Liver (tissue), 9 donors: ENCODE data around the gene PRAC1. TPM values are rescaled to one million over a fixed set of nuclear protein-coding genes. Genes with fewer than 3 reads are reported as not detected.

Experiments
- DNase-seq: peaks from one replicate; pipeline ENCODE4 v3.0.0-alpha.2; 2017; ENCODE audit warnings: low spot score
- H3K27ac ChIP-seq, 2 donors: one replicate each; pipeline ENCODE4 v1.7.0; 2013; ENCODE audit warnings: inconsistent platforms in 2 of 2, low read length in 2 of 2, control low read depth in 1 of 2, low read depth in 1 of 2, mild to moderate bottlenecking in 1 of 2
- H3K27me3 ChIP-seq, 4 donors: one replicate each; pipeline versions ENCODE4 v1.6.1 to v1.7.0; 2013; ENCODE audit warnings: low read length in 3 of 4, inconsistent platforms in 1 of 4, mild to moderate bottlenecking in 1 of 4, moderate library complexity in 1 of 4; ENCODE audit not compliant: control insufficient read depth in 4 of 4, insufficient read depth in 4 of 4
- H3K36me3 ChIP-seq, 4 donors: one replicate each; pipeline versions ENCODE4 v1.6.1 to v1.7.0; 2013; ENCODE audit warnings: low read length in 3 of 4, mild to moderate bottlenecking in 3 of 4, low read depth in 1 of 4, moderate library complexity in 1 of 4; ENCODE audit not compliant: control insufficient read depth in 4 of 4, insufficient read depth in 3 of 4
- H3K4me1 ChIP-seq, 4 donors: one replicate each; pipeline versions ENCODE4 v1.6.1 to v1.7.0; 2013; ENCODE audit warnings: low read length in 3 of 4, mild to moderate bottlenecking in 3 of 4, moderate library complexity in 1 of 4; ENCODE audit not compliant: control insufficient read depth in 4 of 4, insufficient read depth in 4 of 4
- H3K4me3 ChIP-seq, 3 donors: one replicate each; pipeline versions ENCODE4 v1.6.1 to v1.7.0; 2013; ENCODE audit warnings: low read length in 3 of 3, control low read depth in 1 of 3, low read depth in 1 of 3, mild to moderate bottlenecking in 1 of 3
- H3K9ac ChIP-seq, 2 donors: one replicate each; pipeline ENCODE4 v1.7.0; 2013; ENCODE audit warnings: low read length in 2 of 2, mild to moderate bottlenecking in 2 of 2, moderate library complexity in 2 of 2, control low read depth in 1 of 2, low read depth in 1 of 2
- H3K9me3 ChIP-seq, 4 donors: one replicate each; pipeline versions ENCODE4 v1.6.1 to v1.7.0; 2013; ENCODE audit warnings: low read length in 3 of 4; ENCODE audit not compliant: control insufficient read depth in 4 of 4
- ATF3 ChIP-seq: IDR thresholded peaks from 2 replicates; pipeline ENCODE4 v1.6.1; 2016; ENCODE audit warnings: antibody characterized with exemption
- CTCF ChIP-seq: fragments of 150-350 bp; IDR thresholded peaks from 2 replicates; pipeline ENCODE4 v1.5.1; 2017; ENCODE audit warnings: improper control_type of control experiment, low read depth, low read length; ENCODE audit not compliant: missing input control
- EGR1 ChIP-seq, 2 donors: IDR thresholded peaks; 2 replicates each; pipeline ENCODE4 v1.6.1; 2016 to 2018; ENCODE audit warnings: antibody characterized with exemption in 2 of 2, low read depth in 2 of 2
- FOXA1 ChIP-seq: IDR thresholded peaks from 2 replicates; pipeline ENCODE4 v1.6.1; 2016; ENCODE audit warnings: antibody characterized with exemption
- FOXA2 ChIP-seq: IDR thresholded peaks from 2 replicates; pipeline ENCODE4 v1.6.1; 2016; ENCODE audit warnings: antibody characterized with exemption
- GABPA ChIP-seq, 2 donors: IDR thresholded peaks in 1 of 2; conservative IDR thresholded peaks in 1 of 2; 2 replicates each; pipeline ENCODE4 v1.6.1; 2016; ENCODE audit warnings: antibody characterized with exemption in 2 of 2, mild to moderate bottlenecking in 1 of 2, moderate library complexity in 1 of 2
- HNF4A ChIP-seq, 2 donors: conservative IDR thresholded peaks; 2 replicates each; pipeline ENCODE4 v1.6.1; 2016; ENCODE audit warnings: antibody characterized with exemption in 2 of 2, mild to moderate bottlenecking in 2 of 2
- HNF4G ChIP-seq: IDR thresholded peaks from 2 replicates; pipeline ENCODE4 v1.6.1; 2016; ENCODE audit warnings: antibody characterized with exemption
- JUND ChIP-seq, 2 donors: IDR thresholded peaks; 2 replicates each; pipeline ENCODE4 v1.6.1; 2016; ENCODE audit warnings: antibody characterized with exemption in 2 of 2
- NR2F2 ChIP-seq: IDR thresholded peaks from 2 replicates; pipeline ENCODE4 v1.6.1; 2016; ENCODE audit warnings: antibody characterized with exemption
- RAD21 ChIP-seq, 2 donors: IDR thresholded peaks; 2 replicates each; pipeline ENCODE4 v1.6.1; 2016; ENCODE audit warnings: antibody characterized with exemption in 2 of 2, mild to moderate bottlenecking in 2 of 2
- REST ChIP-seq: IDR thresholded peaks from 2 replicates; pipeline ENCODE4 v1.6.1; 2016; ENCODE audit warnings: antibody characterized with exemption, mild to moderate bottlenecking
- RXRA ChIP-seq, 2 donors: IDR thresholded peaks; 2 replicates each; pipeline ENCODE4 v1.6.1; 2017 to 2018; ENCODE audit warnings: antibody characterized with exemption in 2 of 2, mild to moderate bottlenecking in 1 of 2
- SP1 ChIP-seq: IDR thresholded peaks from 2 replicates; pipeline ENCODE4 v1.6.1; 2018; ENCODE audit warnings: antibody characterized with exemption, mild to moderate bottlenecking
- TAF1 ChIP-seq: conservative IDR thresholded peaks from 2 replicates; pipeline ENCODE4 v1.6.1; 2016; ENCODE audit warnings: antibody characterized with exemption, mild to moderate bottlenecking
- YY1 ChIP-seq: IDR thresholded peaks from 2 replicates; pipeline ENCODE4 v1.6.1; 2016; ENCODE audit warnings: antibody characterized with exemption, mild to moderate bottlenecking
- WGBS: extraction: QIAGEN DNeasy Blood & Tissue Kit; methylation state at CpG from one replicate; pipeline ENCODE4 v1.1.7; 2013; 5-methylcytosine and 5-hydroxymethylcytosine counted together
- polyA plus RNA-seq, 2 donors: library from polyadenylated mRNA; stranded (reverse) in 1 of 2; unstranded in 1 of 2; fragments of 200-250 nt in 1 of 2; fragments of >200 nt in 1 of 2; fragmentation: Nextera tagmentation in 1 of 2; extraction: Ambion mirVana in 1 of 2; gene quantifications; one replicate each; pipeline versions ENCODE4 v1.2.1 to v1.2.3, GENCODE V29; 2013 to 2015
- total RNA-seq, 2 donors: library from RNA; depleted of rRNA; stranded (reverse); fragments of >200 nt; gene quantifications; one replicate each; pipeline ENCODE4 v1.2.3, GENCODE V29; 2014
- TF ChIP-seq, protein P1 (sequence below): IDR thresholded peaks from 2 replicates; pipeline ENCODE4 v1.6.1; 2016; ENCODE audit warnings: antibody characterized with exemption
- TF ChIP-seq, protein P2 (sequence below): IDR thresholded peaks from 2 replicates; pipeline ENCODE4 v1.6.1; 2016; ENCODE audit warnings: antibody characterized with exemption
- donor health status: healthy.
- donor health status: healthy.
- donor health status: healthy.
- donor health status: healthy.
- donor health status: healthy.

Gene PRAC1
- total and polyA plus RNA-seq, 4 donors = not detected

DNA sequence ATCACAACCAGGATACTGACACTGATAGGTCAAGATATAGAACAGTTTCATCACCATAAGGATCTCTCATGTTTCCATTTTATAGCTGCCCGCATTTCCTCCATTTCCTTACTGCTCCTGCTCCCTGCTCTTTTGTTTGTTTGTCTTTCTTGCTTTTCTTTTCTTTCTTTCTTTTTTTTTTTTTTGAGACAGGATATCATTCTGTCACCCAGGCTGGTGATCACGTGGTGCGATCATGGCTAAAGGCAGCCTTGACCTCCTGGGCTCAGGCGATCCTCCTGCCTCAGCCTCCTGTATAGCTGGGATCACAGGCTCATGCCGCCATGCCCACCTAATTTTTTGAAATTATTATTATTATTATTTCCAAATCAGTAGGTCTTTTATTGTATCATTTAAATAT lies 31.7 kb downstream of the PRAC1 start:
- no peaks in the 10 kb centered on the region for H3K36me3 ChIP-seq
- no peaks in the 10 kb centered on the region for H3K4me1 ChIP-seq
- no peak for TF ChIP-seq TAF1
- no peak for TF ChIP-seq CTCF
- no peak for TF ChIP-seq RAD21 (IDR thresholded peaks at IDR 0.05)
- TF ChIP-seq JUND (IDR thresholded peaks at IDR 0.05) = no peak
- TF ChIP-seq HNF4G = no peak
- TF ChIP-seq, protein P1, sequence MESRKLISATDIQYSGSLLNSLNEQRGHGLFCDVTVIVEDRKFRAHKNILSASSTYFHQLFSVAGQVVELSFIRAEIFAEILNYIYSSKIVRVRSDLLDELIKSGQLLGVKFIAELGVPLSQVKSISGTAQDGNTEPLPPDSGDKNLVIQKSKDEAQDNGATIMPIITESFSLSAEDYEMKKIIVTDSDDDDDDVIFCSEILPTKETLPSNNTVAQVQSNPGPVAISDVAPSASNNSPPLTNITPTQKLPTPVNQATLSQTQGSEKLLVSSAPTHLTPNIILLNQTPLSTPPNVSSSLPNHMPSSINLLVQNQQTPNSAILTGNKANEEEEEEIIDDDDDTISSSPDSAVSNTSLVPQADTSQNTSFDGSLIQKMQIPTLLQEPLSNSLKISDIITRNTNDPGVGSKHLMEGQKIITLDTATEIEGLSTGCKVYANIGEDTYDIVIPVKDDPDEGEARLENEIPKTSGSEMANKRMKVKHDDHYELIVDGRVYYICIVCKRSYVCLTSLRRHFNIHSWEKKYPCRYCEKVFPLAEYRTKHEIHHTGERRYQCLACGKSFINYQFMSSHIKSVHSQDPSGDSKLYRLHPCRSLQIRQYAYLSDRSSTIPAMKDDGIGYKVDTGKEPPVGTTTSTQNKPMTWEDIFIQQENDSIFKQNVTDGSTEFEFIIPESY = no peak
- no peak for TF ChIP-seq ATF3
- TF ChIP-seq REST = no peak
- no peak for TF ChIP-seq RXRA (IDR thresholded peaks at IDR 0.05)
- no peak for TF ChIP-seq HNF4A (conservative IDR thresholded peaks at IDR 0.05)
- no peak for TF ChIP-seq NR2F2
- TF ChIP-seq SP1 = no peak
- TF ChIP-seq, protein P2, sequence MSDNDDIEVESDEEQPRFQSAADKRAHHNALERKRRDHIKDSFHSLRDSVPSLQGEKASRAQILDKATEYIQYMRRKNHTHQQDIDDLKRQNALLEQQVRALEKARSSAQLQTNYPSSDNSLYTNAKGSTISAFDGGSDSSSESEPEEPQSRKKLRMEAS = no peak
- no peak for TF ChIP-seq FOXA2
- no peak for TF ChIP-seq YY1
- no peak for TF ChIP-seq GABPA (IDR thresholded peaks at IDR 0.05 in 1 of 2, conservative IDR thresholded peaks at IDR 0.05 in 1 of 2)
- no peak for TF ChIP-seq EGR1 (IDR thresholded peaks at IDR 0.05; ENCODE audit: low read depth in 2 of 2)
- TF ChIP-seq FOXA1 = no peak
- no peak overlapping the region for H3K4me3 ChIP-seq
- no peaks in the 10 kb centered on the region for H3K27me3 ChIP-seq
- DNase-seq = no peak
- H3K9me3 ChIP-seq = no peaks in the 10 kb centered on the region
- no peak overlapping the region for H3K27ac ChIP-seq
- no peak overlapping the region for H3K9ac ChIP-seq
- WGBS = 82% methylated on average over 5 of the region's 5 CpGs
